IPS-15b (cell line): Measurements from ENCODE around the gene DISP2.

Experiments used
- H3K27me3 ChIP-seq: one replicate; pipeline ENCODE4 v1.6.1; 2013; ENCODE audit warnings: low read length; ENCODE audit not compliant: control insufficient read depth, insufficient read depth
- H3K36me3 ChIP-seq: one replicate; pipeline ENCODE4 v1.6.1; 2013; ENCODE audit warnings: low read length; ENCODE audit not compliant: control insufficient read depth, insufficient read depth
- H3K4me1 ChIP-seq: one replicate; pipeline ENCODE4 v1.6.1; 2013; ENCODE audit warnings: mild to moderate bottlenecking, low read length; ENCODE audit not compliant: control insufficient read depth, insufficient read depth
- H3K4me3 ChIP-seq: one replicate; pipeline ENCODE4 v1.5.1; 2013; ENCODE audit warnings: low read depth, low read length
- H3K9ac ChIP-seq: one replicate; pipeline ENCODE4 v1.6.1; 2013; ENCODE audit warnings: low read depth, mild to moderate bottlenecking, low read length
- H3K9me3 ChIP-seq: one replicate; pipeline ENCODE4 v1.6.1; 2013; ENCODE audit warnings: mild to moderate bottlenecking, low read length; ENCODE audit not compliant: control insufficient read depth, insufficient read depth

DISP2 gene

GRCh38 chr15:40320931-40321371 lies 37.1 kb upstream of the DISP2 start:
- no peak overlapping the region for H3K9ac ChIP-seq
- H3K4me3 ChIP-seq, result no peak overlapping the region
- no peaks in the 10 kb centered on the region for H3K36me3 ChIP-seq
- peaks cover 12% of the 10 kb centered on the region for H3K4me1 ChIP-seq
- H3K9me3 ChIP-seq, result no peaks in the 10 kb centered on the region
- H3K27me3 ChIP-seq, result peaks cover 26% of the 10 kb centered on the region

- peaks cover 21% of the 10 kb centered on the region for H3K4me1 ChIP-seq
- no peaks in the 10 kb centered on the region for H3K9me3 ChIP-seq
- peaks cover 25% of the 10 kb centered on the region for H3K27me3 ChIP-seq
- H3K9ac ChIP-seq, result no peak overlapping the region
- H3K4me3 ChIP-seq, result peak overlapping the region; percentile 64
- no peaks in the 10 kb centered on the region for H3K36me3 ChIP-seq
Observed at GRCh38 chr15:40322531-40323238, 35.3 kb upstream of the DISP2 start.

- Histone ChIP-seq H3K9ac (no peak within 1 kb of the TSS), H3K4me3 (peak within 1 kb of the TSS; percentile 66), H3K27me3 (peaks cover 25% of the 10 kb centered on the region), H3K9me3 (no peaks in the 10 kb centered on the region), H3K4me1 (peaks cover 29% of the 10 kb centered on the region), H3K36me3 (no peaks in the 10 kb centered on the region)
Observed at GRCh38 chr15:40323239-40323952, 34.6 kb upstream of the DISP2 start, which contains the start of gene INAFM2. Gene INAFM2 (plus strand): TSS chr15:40323692. CDS start chr15:40324056, 364 bp downstream.

GRCh38 chr15:40323953-40324937 lies 33.8 kb upstream of the DISP2 start:
- Histone ChIP-seq H3K27me3 (peaks cover 25% of the 10 kb centered on the region), H3K36me3 (no peaks in the 10 kb centered on the region), H3K4me3 (peak overlapping the region; percentile 66), H3K9me3 (no peaks in the 10 kb centered on the region), H3K9ac (no peak overlapping the region), H3K4me1 (peaks cover 31% of the 10 kb centered on the region)

- peak overlapping the region; percentile 66 for H3K4me3 ChIP-seq
- no peaks in the 10 kb centered on the region for H3K36me3 ChIP-seq
- H3K4me1 ChIP-seq, result peaks cover 31% of the 10 kb centered on the region
- H3K9ac ChIP-seq, result no peak overlapping the region
- no peaks in the 10 kb centered on the region for H3K9me3 ChIP-seq
- H3K27me3 ChIP-seq, result peaks cover 25% of the 10 kb centered on the region
Observed at GRCh38 chr15:40325188-40325587, 32.8 kb upstream of the DISP2 start.

- Histone ChIP-seq H3K27me3 (peaks cover 25% of the 10 kb centered on the region), H3K36me3 (no peaks in the 10 kb centered on the region), H3K4me1 (peaks cover 31% of the 10 kb centered on the region), H3K9me3 (no peaks in the 10 kb centered on the region), H3K9ac (no peak overlapping the region), H3K4me3 (no peak overlapping the region)
Observed at GRCh38 chr15:40325700-40326099, 32.3 kb upstream of the DISP2 start.

- no peak overlapping the region for H3K9ac ChIP-seq
- no peaks in the 10 kb centered on the region for H3K9me3 ChIP-seq
- H3K4me3 ChIP-seq, result no peak overlapping the region
- H3K36me3 ChIP-seq, result no peaks in the 10 kb centered on the region
- peaks cover 16% of the 10 kb centered on the region for H3K27me3 ChIP-seq
- peaks cover 30% of the 10 kb centered on the region for H3K4me1 ChIP-seq
Observed at GRCh38 chr15:40327457-40327856, 30.6 kb upstream of the DISP2 start.

- no peak overlapping the region for H3K9ac ChIP-seq
- H3K4me3 ChIP-seq, result no peak overlapping the region
- H3K27me3 ChIP-seq, result peaks cover 12% of the 10 kb centered on the region
- H3K9me3 ChIP-seq, result no peaks in the 10 kb centered on the region
- H3K4me1 ChIP-seq, result peaks cover 26% of the 10 kb centered on the region
- no peaks in the 10 kb centered on the region for H3K36me3 ChIP-seq
Observed at GRCh38 chr15:40328176-40328575, 29.8 kb upstream of the DISP2 start.

- Histone ChIP-seq H3K27me3 (peaks cover 12% of the 10 kb centered on the region), H3K36me3 (no peaks in the 10 kb centered on the region), H3K9ac (no peak overlapping the region), H3K4me3 (no peak overlapping the region), H3K9me3 (no peaks in the 10 kb centered on the region), H3K4me1 (peaks cover 26% of the 10 kb centered on the region)
Observed at GRCh38 chr15:40328751-40329150, 29.3 kb upstream of the DISP2 start.

GRCh38 chr15:40329804-40330203 lies 28.2 kb upstream of the DISP2 start:
- peaks cover 26% of the 10 kb centered on the region for H3K4me1 ChIP-seq

GRCh38 chr15:40330368-40330836 lies 27.6 kb upstream of the DISP2 start:
- H3K9ac ChIP-seq, result no peak overlapping the region
- H3K36me3 ChIP-seq, result no peaks in the 10 kb centered on the region
- no peak overlapping the region for H3K4me3 ChIP-seq
- H3K9me3 ChIP-seq, result no peaks in the 10 kb centered on the region
- H3K4me1 ChIP-seq, result peaks cover 20% of the 10 kb centered on the region
- peaks cover 4% of the 10 kb centered on the region for H3K27me3 ChIP-seq

More at GRCh38 chr15:40329804-40330203, 28.2 kb upstream of the DISP2 start:
- Histone ChIP-seq H3K9me3 (no peaks in the 10 kb centered on the region), H3K27me3 (peaks cover 10% of the 10 kb centered on the region), H3K9ac (no peak overlapping the region), H3K36me3 (no peaks in the 10 kb centered on the region), H3K4me3 (no peak overlapping the region)
